Myometrial cell (primary cell): ENCODE data around the gene KATNIP. TPM values are rescaled to one million over a fixed set of nuclear protein-coding genes. Genes with fewer than 3 reads are reported as not detected.

ENCODE experiments used
- total RNA-seq: library from RNA; depleted of rRNA; stranded (reverse); fragments of >200 nt; gene quantifications from 2 replicates; pipeline ENCODE4 v1.2.3, GENCODE V29; 2015

Gene KATNIP
- total RNA-seq = 9.7 and 10.4 TPM in 2 replicates

DNA sequence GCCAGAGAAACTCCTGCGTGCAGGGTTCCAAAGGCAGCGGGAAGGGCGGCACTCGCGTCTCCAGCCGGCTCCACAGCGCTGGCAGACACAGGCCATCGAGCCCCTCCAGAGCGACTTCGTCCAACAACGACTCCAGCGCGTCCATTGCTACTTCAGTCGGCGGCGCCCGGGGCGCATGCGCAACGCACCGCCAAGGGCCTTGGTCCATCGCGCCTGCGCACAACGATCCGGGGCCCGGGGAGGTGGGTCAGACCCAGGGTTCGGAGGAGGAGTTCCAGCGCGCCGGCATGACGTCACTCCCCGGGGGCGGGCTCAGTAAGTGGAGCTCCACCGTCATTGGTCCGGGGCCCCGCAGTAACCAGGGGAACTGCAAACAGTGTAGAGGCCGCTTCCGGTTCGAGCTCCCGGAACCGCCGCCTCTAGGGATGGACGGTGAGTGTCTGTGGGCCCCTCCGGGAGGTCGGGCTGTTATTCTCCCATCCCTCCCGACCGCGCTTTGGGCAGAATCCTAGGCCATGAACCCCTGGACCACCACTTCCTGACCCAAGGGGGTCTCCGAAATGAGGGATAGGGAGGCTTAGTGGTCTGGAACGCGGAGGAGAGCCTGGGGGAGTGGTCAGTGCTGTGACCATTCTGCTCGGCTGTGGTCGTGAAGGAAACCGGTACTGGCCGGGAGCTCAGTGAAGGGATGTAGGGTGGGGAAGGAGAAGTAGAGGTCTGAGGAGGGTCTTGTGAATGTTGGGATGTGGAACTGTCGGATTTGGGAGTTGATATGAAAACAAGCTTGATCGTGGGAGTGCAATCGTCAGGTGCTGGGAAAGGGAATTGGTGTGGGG, at the start of gene KATNIP, which contains the start of gene GTF3C1:
Gene KATNIP (plus strand): TSS at position 399 of the 836 bp plus-strand sequence. CDS start 27 bp downstream, at position 426.
Gene GTF3C1 (minus strand): TSS at position 168 of the 836 bp plus-strand sequence. CDS start 23 bp downstream, at position 145.

Other genes with a start within 250 kb of the KATNIP start
- 28.8 and 36.0 TPM in 2 replicates for gene IL4R, start 236.2 kb upstream of the KATNIP start, total RNA-seq
- 36.2 and 39.2 TPM in 2 replicates for gene IL21R, start 148.0 kb upstream of the KATNIP start, total RNA-seq
- gene GTF3C1, start 231 bp upstream of the KATNIP start, total RNA-seq = 64.3 and 122 TPM in 2 replicates